HG03280 (cell line): Measurements from ENCODE around the gene CEP89.
"Not testable (repeated sequence)": the region's sequence is repeated elsewhere in the genome, so short reads cannot be mapped to it uniquely, and the experiment has no call there.

Experiments
- ATAC-seq: cut with Tn5 transposase; IDR thresholded peaks from one replicate; pipeline ENCODE4 v1.9.1; 2021; ENCODE audit warnings: mild to moderate bottlenecking, moderate library complexity; ENCODE audit not compliant: unreplicated experiment

Gene CEP89

GRCh38 chr19:32896516-32897214 is 75.1 kb downstream of the CEP89 start:
- no peak for ATAC-seq

DNA sequence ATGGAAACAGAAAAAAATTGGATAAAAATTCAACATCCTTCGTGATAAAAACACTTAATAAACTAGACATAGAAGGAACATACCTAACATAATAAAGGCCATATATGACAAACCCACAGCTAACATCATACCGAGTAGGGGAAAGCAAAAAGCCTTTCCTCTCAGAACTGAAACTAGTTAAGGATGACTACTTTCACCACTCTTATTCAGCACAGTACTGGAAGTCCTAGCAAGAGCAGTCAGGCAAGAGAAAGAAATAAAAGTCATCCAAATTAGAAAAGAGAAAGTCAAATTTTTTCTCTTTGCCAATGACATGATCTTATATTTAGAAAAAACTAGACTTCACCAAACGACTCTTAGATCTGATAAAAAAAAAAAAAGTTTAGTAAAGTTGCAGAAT is 76.4 kb downstream of the CEP89 start:
- no peak for ATAC-seq

DNA sequence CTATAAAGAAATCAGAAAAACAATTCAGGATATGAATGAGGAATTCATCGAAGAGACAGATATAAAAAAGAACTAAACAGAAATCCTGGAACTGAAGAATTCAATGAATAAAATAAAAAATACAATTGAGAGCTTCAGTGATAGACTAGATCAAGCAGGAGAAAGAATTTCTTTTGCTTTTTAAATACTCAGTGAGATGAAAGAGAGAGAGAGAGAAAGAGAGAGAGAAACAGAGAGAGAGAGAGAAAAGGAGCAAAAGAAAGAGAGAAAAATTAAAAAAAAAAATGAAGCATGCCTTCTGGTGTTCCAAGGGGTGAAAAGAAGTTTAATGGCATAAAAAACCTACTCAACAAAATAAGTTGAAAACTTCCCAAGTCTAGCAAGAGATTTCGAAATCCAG is 80.1 kb downstream of the CEP89 start:
- ATAC-seq = no peak

GRCh38 chr19:32890841-32891240 is 80.9 kb downstream of the CEP89 start:
- ATAC-seq = no peak

DNA sequence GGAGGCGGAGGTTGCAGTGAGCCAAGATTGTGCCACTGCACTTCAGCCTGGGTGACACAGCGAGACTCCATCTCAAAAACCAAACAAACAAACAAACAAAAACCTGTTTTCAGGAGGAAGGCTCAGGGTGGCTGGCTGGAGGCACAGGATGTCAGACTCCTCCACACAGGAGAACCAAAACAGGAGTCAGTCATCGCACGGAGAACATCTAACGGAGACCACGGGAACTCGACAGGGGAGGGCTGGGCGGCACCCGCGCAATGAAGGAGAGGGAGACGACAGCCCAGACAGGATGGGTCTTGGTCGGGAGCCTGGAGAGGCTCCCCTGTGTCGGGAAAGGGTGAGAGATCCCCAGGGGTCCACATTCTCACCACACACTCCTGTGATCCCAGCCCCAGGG is 81.4 kb downstream of the CEP89 start:
- ATAC-seq = no peak

DNA sequence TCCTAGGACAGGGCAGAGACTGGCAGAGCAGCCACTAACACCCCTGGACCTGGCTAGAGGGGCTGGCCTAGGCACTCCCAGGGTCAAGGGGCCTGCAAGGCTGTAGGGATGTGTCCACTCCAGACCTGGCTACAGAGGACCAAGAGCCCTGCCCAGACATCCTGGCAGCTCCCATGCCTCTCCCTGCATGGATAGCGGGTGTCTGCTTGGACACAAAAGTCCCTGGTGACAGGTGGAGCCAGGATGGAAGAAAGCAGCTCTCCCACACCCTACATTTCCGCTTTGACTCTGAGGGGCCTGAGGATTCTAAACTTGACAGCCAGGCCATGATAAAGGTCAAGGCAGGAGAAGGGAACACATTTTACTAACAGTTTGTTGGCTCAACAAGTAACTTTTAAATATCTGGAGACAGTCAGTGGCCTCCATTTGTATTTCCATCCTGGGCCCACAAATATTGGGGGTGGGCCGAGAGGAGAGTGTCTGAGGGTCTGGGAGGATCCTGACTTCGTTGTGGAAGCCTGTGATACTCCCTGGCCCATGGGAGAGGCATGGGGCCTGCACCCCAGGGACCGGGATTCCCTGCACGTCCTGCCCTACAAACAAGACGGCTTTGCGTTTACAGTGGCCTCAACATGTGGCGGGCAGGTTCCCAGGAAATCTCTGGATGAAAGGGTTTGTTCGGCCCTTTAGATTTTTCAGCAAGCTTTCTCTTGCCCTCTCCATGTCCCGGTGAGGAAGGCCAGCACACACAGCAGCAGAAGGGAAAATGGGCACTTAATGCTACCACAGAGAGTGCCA is 82.4 kb downstream of the CEP89 start:
- no peak for ATAC-seq

- ATAC-seq = no peak
These were observed 84.1 kb downstream of the CEP89 start for GRCh38 chr19:32887572-32888215.

GRCh38 chr19:32886241-32886640 is 85.5 kb downstream of the CEP89 start:
- ATAC-seq = no peak

DNA sequence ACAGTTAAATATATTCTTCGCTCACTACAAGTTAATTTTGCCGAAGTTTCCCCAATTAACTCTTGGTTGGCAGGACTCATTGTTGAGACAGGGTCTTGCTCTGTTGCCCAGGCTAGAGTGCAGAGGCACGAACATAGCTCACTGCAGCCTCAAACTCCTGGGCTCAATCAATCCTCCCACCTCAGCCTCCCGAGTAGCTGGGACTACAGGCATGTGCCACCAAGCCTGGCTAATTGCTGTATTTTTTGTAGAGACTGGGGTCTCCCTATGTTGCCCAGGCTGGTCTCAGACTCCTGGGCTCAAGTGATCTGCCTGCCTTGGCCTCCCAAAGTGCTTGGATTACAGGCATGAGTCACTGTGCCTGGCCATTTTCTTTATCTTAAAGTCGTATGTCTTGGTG is 86.5 kb downstream of the CEP89 start:
- ATAC-seq = not testable (repeated sequence)

GRCh38 chr19:32881766-32882165 is 90.0 kb downstream of the CEP89 start:
- ATAC-seq = no peak

- no peak for ATAC-seq
These were observed 91.1 kb downstream of the CEP89 start for GRCh38 chr19:32880622-32881021.

DNA sequence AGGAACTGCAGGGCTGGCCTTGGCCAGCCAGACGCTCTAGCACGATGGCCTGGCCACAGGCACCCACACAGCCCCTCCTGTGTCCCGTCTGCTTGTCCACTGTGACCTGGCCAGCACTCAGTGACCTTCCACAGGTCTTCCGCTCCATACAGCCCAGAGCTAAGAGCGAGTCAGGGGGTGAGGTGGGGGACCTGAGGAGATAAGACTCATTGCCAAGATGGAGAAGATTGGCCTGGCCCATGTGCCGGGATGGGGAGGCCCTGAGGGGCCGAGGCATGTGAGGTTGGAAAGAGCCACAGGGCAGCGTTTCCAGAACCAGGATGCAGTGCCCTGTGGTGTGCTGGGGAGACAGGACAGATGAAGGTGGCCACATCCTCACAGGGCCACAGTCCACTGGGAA is 92.0 kb downstream of the CEP89 start:
- no peak for ATAC-seq

- no peak for ATAC-seq
These were observed 92.8 kb downstream of the CEP89 start for GRCh38 chr19:32878988-32879387.

DNA sequence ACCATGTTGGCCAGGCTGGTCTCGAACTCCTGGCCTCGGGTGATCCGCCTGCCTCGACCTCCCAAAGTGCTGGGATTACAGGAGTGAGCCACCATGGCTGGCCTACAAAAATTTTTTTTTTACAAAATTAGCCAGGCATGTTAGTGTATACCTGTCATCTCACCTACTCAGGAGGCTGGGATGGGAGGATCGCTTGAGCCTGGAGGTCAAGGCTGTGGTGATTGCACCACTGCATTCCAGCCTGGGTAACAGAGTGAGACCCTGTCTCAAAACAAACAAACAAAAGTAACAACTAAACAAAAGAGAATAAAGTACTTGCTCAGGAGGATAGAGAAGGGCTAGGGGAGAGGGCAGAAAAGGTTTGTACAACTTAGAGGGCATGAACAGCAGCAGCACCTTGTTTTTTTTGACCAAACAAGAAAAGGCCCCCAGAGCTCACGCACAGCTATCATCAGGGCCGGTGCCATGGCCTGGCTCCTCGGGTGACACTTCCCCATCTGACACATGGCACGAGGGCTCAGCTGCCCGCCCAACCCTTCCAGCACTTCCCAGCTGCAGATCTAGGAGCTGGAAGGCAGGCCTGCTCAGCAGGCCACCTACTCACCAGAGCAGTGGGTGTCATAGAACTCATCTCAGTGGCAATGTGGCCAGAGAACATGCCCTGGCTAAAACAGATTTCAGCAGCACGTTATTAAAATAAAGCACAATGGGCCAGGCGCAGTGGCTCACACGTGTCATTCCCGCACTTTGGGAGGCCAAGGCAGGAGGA is 93.6 kb downstream of the CEP89 start:
- ATAC-seq = no peak

GRCh38 chr19:32877323-32877912 is 94.3 kb downstream of the CEP89 start:
- ATAC-seq = no peak

DNA sequence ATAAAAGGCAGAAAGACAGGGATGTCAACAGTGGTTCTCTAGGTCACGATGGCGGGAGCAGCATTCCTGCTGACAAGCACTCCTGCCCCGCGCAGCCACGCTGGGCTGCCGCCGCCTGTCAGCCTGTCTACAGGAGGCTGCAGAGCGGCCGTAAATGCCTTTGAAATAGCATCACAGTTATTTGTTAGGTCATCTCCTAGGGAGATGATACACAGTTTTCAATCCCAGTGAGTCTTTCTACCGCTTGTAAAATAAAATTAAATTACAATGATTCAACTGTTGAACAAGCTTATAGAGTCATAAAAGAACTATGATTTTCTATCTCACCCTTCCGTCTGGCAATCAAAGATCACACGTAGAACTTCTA is 94.9 kb downstream of the CEP89 start:
- ATAC-seq = no peak

GRCh38 chr19:32876236-32876918 is 95.4 kb downstream of the CEP89 start:
- ATAC-seq = no peak

DNA sequence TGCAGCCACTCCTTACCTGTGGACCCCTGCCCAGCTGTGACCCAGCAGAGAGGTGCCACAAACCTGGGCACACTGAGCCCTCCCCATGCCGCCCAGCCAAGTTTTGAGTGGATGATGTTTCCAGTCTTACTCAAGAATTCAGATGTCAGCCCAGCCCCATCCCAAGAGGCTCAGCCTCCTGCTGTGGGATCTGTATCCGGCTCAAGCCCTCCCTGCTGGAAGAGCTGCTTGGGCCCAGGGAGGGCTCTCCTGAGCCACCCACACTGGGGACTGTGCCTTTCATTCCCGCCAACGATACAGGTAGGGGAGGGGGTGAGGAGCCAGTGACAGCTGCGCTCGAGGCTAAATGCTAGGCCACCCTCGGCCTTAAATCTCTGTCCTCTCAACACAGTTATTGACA is 96.3 kb downstream of the CEP89 start:
- no peak for ATAC-seq

- ATAC-seq = no peak
These were observed 97.2 kb downstream of the CEP89 start for GRCh38 chr19:32874605-32875004.

DNA sequence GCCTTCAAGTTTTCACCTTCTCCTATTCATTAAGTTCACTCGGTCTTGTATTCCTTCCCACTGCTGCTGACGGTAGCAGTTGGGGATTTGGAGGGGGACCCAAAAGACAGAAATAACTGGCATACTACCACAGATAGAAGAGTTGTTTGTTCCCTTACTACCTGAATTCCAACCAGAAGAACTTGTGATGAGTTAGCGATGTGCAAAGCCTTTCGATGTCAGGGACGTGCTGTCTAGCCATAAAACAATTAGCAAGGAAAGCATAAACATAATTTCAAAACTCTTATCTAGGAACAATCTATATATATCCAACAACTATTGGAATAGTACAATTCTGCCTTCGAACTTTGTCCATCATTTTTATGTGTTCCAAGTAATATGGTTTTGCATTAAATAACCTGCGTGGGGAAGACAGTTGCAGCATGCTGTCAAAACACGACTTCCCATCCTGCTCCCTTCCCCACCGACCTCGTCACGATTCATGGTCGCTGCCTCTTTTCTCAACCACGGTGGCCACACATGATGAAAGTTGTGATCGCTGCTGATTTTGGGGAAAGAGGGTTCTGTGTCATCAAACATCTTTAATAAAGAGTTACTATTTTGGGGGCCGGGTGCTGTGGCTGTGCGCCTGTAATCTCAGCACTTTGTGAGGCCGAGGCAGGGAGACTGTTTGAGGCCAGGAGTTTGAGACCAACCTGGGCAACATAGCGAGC is 98.4 kb downstream of the CEP89 start:
- no peak for ATAC-seq
